Fibroblast of pulmonary artery (primary cell): ENCODE data around the gene CSH2.
A peak's percentile ranks its signal among the peaks of the same experiment; 100 is the strongest.

Experiments used
- DNase-seq: peaks from one replicate; pipeline ENCODE4 v3.0.0-alpha.2; 2010; ENCODE audit warnings: low read depth
- H3K4me3 ChIP-seq: replicated peaks from 2 replicates; pipeline ENCODE4 v1.5.1; 2011; ENCODE audit warnings: low read depth, mild to moderate bottlenecking, control low read depth, low read length, moderate library complexity
- TF ChIP-seq, protein P1 (sequence below): IDR thresholded peaks from 2 replicates; pipeline ENCODE4 v1.5.1; 2011; ENCODE audit warnings: mild to moderate bottlenecking, control low read depth, low read length, inconsistent platforms; ENCODE audit errors: missing control alignments

The CSH2 gene

DNA sequence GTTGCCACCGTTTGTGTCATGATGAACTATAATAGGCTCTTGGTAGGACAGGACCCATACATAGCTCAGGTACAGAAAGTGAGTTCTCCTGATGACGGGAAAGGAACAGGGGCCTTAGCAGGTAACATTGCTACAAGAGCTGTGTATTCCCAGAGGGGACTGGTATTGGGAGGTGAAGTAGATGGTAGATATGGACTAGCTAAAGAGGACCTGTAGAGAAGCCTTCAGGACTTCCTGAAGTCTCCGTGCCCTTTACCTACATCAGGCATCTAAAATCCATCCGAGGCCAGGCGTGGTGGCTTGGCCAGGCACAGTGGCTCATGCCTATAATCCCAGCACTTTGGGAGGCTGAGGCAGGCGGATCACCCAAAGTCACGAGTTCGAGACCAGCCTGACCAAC is 18.3 kb downstream of the CSH2 start:
- TF ChIP-seq, protein P1, sequence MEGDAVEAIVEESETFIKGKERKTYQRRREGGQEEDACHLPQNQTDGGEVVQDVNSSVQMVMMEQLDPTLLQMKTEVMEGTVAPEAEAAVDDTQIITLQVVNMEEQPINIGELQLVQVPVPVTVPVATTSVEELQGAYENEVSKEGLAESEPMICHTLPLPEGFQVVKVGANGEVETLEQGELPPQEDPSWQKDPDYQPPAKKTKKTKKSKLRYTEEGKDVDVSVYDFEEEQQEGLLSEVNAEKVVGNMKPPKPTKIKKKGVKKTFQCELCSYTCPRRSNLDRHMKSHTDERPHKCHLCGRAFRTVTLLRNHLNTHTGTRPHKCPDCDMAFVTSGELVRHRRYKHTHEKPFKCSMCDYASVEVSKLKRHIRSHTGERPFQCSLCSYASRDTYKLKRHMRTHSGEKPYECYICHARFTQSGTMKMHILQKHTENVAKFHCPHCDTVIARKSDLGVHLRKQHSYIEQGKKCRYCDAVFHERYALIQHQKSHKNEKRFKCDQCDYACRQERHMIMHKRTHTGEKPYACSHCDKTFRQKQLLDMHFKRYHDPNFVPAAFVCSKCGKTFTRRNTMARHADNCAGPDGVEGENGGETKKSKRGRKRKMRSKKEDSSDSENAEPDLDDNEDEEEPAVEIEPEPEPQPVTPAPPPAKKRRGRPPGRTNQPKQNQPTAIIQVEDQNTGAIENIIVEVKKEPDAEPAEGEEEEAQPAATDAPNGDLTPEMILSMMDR, result no peak
- H3K4me3 ChIP-seq, result no peak overlapping the region
- no peak for DNase-seq

DNA sequence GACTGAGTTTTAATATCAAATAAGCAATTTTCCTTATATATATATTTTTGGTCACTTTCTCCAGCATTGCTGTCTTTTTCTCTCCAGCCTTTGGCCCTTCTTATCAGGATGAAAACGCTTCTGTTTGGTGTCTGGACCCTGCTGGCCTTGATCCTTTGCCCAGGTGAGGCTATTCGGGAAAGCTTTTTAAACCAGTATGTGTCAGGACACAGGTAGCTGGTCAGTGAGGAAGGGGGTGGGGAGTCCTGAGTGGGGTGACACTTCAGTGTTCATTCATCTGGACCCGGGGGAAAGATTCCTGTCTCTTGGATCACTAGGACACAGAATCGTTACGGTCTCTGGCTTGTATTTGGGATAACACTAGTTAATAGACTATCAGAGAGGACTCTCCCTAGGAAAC is 18.8 kb downstream of the CSH2 start:
- TF ChIP-seq, protein P1, result no peak
- H3K4me3 ChIP-seq, result no peak overlapping the region
- no peak for DNase-seq

DNA sequence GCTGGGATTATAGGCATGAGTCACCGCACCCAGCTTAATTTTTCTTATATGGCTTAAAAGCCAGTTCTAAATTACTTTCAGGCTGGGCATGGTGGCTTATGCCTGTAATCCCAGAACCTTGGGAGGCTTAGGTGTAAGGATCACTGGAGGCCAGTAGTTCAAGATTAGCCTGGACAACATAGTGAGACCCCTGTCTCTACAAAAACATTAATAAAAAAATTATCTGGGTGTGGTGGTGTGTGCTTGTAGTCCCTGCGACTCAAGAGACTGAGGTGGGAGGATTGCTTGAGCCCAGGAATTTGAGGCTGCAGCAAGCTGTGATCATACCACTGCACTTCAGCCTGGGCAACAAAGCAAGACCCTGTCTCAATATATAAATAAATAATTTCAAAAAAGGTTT is 20.2 kb downstream of the CSH2 start:
- DNase-seq, result no peak
- H3K4me3 ChIP-seq, result no peak overlapping the region
- TF ChIP-seq, protein P1, result no peak

DNA sequence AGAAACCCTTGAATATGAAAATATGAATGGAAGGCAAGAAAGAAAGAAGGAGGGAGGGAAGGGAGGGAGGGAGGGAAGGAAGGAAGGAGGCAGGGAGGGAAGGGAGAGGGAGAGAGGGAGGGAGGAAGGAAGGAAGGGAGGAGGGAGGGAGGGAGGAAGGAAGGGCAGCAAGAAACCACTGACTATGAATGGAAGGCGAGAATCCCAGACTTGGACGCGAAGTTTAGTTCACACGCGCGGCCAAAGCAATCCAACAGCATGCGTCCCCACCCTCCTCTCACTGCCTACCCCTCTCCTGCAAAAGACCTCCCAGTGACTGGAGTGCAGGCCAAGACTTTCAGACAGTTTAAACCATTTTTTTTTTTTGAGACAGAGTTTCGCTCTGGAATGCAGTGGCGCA is 23.1 kb downstream of the CSH2 start:
- DNase-seq, result no peak
- H3K4me3 ChIP-seq, result no peak overlapping the region
- TF ChIP-seq, protein P1, result no peak

DNA sequence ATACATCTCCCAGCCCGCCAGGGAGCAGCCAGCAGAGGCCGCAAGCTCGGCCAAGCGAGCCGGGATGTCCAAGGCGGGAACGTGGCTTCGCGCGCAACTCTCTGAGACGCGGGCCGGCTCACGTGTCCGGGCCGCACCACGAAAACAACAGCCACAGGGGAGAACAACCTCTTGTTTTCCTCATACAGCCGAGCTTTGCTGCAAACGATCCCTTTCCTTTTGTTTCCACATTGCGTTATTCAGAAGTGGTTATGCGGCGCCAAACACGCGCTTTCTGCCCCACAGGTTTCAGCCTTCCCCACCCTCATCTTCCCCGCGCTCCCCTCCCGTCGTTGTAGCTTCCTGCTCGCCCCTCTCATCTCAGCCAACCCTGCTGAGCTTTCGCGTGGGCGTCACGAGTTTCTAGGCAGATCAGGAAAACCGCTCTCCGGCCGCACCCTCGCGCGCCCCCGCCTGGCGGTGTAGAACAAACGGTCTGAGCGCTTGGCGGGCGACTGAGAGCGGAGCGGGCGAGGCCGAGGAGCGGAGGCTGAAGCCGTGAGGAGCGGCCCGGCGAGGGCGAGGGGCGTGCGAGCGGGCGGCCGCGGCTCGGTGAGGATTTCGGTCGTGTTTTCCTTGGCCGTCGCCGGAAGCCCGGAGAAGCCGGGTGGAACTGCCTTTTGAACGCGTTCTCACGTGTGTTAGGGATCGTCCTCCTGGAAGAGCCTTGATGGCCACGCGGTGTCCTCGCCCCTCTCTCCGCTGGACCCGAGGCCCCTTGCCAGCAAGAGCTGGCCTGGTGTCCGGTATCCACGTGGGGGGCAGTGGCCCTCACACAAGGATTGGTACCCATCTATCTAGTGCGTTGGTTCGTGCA is 24.4 kb downstream of the CSH2 start:
- peak; percentile 95 for DNase-seq
- H3K4me3 ChIP-seq, result peak overlapping the region; percentile 39
- TF ChIP-seq, protein P1, result peak; percentile 46

DNA sequence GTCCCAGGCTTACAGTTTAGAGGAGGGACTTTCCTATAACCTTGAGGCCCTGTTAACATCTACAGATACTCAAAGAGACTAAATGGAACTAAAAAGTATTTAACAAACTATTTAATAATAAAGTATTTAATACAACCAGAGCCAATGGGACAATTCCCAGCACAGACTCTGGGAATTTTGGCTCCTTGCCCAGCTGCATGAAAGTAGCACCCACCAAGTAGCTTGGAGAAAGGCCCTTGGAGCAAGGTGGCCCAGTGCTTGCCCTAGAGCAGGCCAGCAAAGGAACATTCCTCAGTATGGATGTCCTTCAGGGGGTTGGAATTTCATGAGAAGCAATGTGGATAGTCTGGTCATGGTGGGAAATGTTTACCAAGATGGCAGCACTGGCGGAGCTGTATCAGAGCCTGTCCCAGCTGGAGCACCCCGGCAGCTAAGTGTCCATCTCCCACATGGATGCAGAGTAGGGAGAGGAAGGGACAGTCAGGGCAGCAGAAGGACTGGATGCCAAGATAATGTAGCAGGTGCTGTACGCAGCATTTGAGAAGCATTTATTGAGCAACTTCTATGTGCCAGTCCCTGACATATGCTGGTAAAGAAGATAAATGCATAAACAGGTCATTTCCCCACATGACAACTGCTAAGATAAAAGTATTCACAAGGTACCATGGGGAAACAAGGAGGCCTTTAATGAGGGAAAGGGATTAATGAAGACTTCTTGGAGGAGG is 25.8 kb downstream of the CSH2 start:
- TF ChIP-seq, protein P1, result no peak
- no peak overlapping the region for H3K4me3 ChIP-seq
- DNase-seq, result no peak
